UCSD-AML1 (cell line): Measurements from ENCODE around the gene IL1RAPL2.

Experiments
- DNase-seq: peaks from one replicate; lab custom pipeline; 2025; ENCODE audit not compliant: unreplicated experiment; lab: John Stamatoyannopoulos, UW

IL1RAPL2 gene

GRCh38 chrX:105550043-105550663 lies 984.2 kb downstream of the IL1RAPL2 start:
- DNase-seq: no peak

- no peak for DNase-seq
Measured at GRCh38 chrX:105552395-105552794, 986.4 kb downstream of the IL1RAPL2 start.

GRCh38 chrX:105553118-105553517 lies 987.1 kb downstream of the IL1RAPL2 start:
- no peak for DNase-seq

- no peak for DNase-seq
Measured at GRCh38 chrX:105564501-105564900, 998.5 kb downstream of the IL1RAPL2 start.

- no peak for DNase-seq
Measured at GRCh38 chrX:105565856-105566255, 999.9 kb downstream of the IL1RAPL2 start.

- DNase-seq: no peak
Measured at GRCh38 chrX:105567082-105567481, 1001.1 kb downstream of the IL1RAPL2 start.

GRCh38 chrX:105608745-105609144 lies 1042.7 kb downstream of the IL1RAPL2 start:
- no peak for DNase-seq

GRCh38 chrX:105609530-105609929 lies 1043.5 kb downstream of the IL1RAPL2 start:
- DNase-seq: no peak

- DNase-seq: no peak
Measured at GRCh38 chrX:105610411-105610810, 1044.4 kb downstream of the IL1RAPL2 start.

GRCh38 chrX:105618393-105619101 lies 1052.5 kb downstream of the IL1RAPL2 start:
- no peak for DNase-seq

GRCh38 chrX:105634180-105634579 lies 1068.2 kb downstream of the IL1RAPL2 start:
- no peak for DNase-seq

- DNase-seq: no peak
Measured at GRCh38 chrX:105635794-105636193, 1069.8 kb downstream of the IL1RAPL2 start.

GRCh38 chrX:105636667-105637066 lies 1070.7 kb downstream of the IL1RAPL2 start:
- no peak for DNase-seq

- no peak for DNase-seq
Measured at GRCh38 chrX:105645667-105646357, 1079.8 kb downstream of the IL1RAPL2 start.

- no peak for DNase-seq
Measured at GRCh38 chrX:105646592-105647372, 1080.8 kb downstream of the IL1RAPL2 start.

- no peak for DNase-seq
Measured at GRCh38 chrX:105647749-105648148, 1081.8 kb downstream of the IL1RAPL2 start.

- no peak for DNase-seq
Measured at GRCh38 chrX:105648732-105649131, 1082.7 kb downstream of the IL1RAPL2 start.

- no peak for DNase-seq
Measured at GRCh38 chrX:105650577-105650976, 1084.6 kb downstream of the IL1RAPL2 start.

- no peak for DNase-seq
Measured at GRCh38 chrX:105650986-105651385, 1085.0 kb downstream of the IL1RAPL2 start.

GRCh38 chrX:105653891-105654290 lies 1087.9 kb downstream of the IL1RAPL2 start:
- DNase-seq: no peak

- DNase-seq: no peak
Measured at GRCh38 chrX:105658136-105658535, 1092.1 kb downstream of the IL1RAPL2 start.
